ENCODE data around the gene HMGN4. TPM values are rescaled to one million over a fixed set of nuclear protein-coding genes. Genes with fewer than 3 reads are reported as not detected.
A peak's percentile ranks its signal among the peaks of the same experiment; 100 is the strongest.

HMGN4 gene
- total and polyA plus RNA-seq, 9 of the 15 experiments (the other 6 are each of a cell fraction or from before 2014, with no cell fraction given): 35.4 to 134 (median 94.1) TPM

GRCh38 chr6:26570027-26570809 lies 32.1 kb downstream of the HMGN4 start (continued):
- TF ChIP-seq, protein P1, sequence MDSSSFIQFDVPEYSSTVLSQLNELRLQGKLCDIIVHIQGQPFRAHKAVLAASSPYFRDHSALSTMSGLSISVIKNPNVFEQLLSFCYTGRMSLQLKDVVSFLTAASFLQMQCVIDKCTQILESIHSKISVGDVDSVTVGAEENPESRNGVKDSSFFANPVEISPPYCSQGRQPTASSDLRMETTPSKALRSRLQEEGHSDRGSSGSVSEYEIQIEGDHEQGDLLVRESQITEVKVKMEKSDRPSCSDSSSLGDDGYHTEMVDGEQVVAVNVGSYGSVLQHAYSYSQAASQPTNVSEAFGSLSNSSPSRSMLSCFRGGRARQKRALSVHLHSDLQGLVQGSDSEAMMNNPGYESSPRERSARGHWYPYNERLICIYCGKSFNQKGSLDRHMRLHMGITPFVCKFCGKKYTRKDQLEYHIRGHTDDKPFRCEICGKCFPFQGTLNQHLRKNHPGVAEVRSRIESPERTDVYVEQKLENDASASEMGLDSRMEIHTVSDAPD (CRISPR knock-in tag; IDR thresholded peaks at IDR 0.05): no peak
- TF ChIP-seq SPI1 (IDR thresholded peaks at IDR 0.05; ENCODE audit: borderline replicate concordance, low read depth, low read length) (no peak), ATF7 (IDR thresholded peaks at IDR 0.05) (no peak), SREBF2 (CRISPR knock-in tag; IDR thresholded peaks at IDR 0.05) (no peak), RBM25 (IDR thresholded peaks at IDR 0.05; ENCODE audit: low read depth, low read length, severe bottlenecking) (no peak), ZNF589 (CRISPR knock-in tag; IDR thresholded peaks at IDR 0.05; ENCODE audit: low read depth) (0 out of 2 replicates have a peak, but pooled peaks have one; percentile 18), TGIF2 (CRISPR knock-in tag; IDR thresholded peaks at IDR 0.05) (no peak), ZNF165 (CRISPR knock-in tag; IDR thresholded peaks at IDR 0.05; ENCODE audit: borderline replicate concordance) (no peak), ZNF76 (CRISPR knock-in tag; IDR thresholded peaks at IDR 0.05; ENCODE audit: borderline replicate concordance) (no peak), MTA1 (IDR thresholded peaks at IDR 0.05; ENCODE audit: borderline replicate concordance) (no peak), RHOXF2B (CRISPR knock-in tag; conservative IDR thresholded peaks at IDR 0.05) (no peak), MIER1 (IDR thresholded peaks at IDR 0.05; ENCODE audit: low read depth) (no peak), FOXA1 (IDR thresholded peaks at IDR 0.05; ENCODE audit: borderline replicate concordance) (no peak), HEY1 (CRISPR knock-in tag; IDR thresholded peaks at IDR 0.05; ENCODE audit: borderline replicate concordance) (no peak), ZNF23 (CRISPR knock-in tag; IDR thresholded peaks at IDR 0.05) (no peak), ZNF408 (CRISPR knock-in tag; IDR thresholded peaks at IDR 0.05; ENCODE audit: low read depth) (no peak), CBX5 (IDR thresholded peaks at IDR 0.05; ENCODE audit: borderline replicate concordance, low read depth) (no peak), NFRKB (IDR thresholded peaks at IDR 0.05; ENCODE audit: low read depth) (peak; percentile 64; the same call in 1 of the 2 replicates)
- TF ChIP-seq, protein P2, sequence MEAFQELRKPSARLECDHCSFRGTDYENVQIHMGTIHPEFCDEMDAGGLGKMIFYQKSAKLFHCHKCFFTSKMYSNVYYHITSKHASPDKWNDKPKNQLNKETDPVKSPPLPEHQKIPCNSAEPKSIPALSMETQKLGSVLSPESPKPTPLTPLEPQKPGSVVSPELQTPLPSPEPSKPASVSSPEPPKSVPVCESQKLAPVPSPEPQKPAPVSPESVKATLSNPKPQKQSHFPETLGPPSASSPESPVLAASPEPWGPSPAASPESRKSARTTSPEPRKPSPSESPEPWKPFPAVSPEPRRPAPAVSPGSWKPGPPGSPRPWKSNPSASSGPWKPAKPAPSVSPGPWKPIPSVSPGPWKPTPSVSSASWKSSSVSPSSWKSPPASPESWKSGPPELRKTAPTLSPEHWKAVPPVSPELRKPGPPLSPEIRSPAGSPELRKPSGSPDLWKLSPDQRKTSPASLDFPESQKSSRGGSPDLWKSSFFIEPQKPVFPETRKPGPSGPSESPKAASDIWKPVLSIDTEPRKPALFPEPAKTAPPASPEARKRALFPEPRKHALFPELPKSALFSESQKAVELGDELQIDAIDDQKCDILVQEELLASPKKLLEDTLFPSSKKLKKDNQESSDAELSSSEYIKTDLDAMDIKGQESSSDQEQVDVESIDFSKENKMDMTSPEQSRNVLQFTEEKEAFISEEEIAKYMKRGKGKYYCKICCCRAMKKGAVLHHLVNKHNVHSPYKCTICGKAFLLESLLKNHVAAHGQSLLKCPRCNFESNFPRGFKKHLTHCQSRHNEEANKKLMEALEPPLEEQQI (IDR thresholded peaks at IDR 0.05): no peak
- TF ChIP-seq, protein P3, sequence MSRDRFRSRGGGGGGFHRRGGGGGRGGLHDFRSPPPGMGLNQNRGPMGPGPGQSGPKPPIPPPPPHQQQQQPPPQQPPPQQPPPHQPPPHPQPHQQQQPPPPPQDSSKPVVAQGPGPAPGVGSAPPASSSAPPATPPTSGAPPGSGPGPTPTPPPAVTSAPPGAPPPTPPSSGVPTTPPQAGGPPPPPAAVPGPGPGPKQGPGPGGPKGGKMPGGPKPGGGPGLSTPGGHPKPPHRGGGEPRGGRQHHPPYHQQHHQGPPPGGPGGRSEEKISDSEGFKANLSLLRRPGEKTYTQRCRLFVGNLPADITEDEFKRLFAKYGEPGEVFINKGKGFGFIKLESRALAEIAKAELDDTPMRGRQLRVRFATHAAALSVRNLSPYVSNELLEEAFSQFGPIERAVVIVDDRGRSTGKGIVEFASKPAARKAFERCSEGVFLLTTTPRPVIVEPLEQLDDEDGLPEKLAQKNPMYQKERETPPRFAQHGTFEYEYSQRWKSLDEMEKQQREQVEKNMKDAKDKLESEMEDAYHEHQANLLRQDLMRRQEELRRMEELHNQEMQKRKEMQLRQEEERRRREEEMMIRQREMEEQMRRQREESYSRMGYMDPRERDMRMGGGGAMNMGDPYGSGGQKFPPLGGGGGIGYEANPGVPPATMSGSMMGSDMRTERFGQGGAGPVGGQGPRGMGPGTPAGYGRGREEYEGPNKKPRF (IDR thresholded peaks at IDR 0.05; ENCODE audit: low read depth, low read length): no peak
- TF ChIP-seq, protein P4, sequence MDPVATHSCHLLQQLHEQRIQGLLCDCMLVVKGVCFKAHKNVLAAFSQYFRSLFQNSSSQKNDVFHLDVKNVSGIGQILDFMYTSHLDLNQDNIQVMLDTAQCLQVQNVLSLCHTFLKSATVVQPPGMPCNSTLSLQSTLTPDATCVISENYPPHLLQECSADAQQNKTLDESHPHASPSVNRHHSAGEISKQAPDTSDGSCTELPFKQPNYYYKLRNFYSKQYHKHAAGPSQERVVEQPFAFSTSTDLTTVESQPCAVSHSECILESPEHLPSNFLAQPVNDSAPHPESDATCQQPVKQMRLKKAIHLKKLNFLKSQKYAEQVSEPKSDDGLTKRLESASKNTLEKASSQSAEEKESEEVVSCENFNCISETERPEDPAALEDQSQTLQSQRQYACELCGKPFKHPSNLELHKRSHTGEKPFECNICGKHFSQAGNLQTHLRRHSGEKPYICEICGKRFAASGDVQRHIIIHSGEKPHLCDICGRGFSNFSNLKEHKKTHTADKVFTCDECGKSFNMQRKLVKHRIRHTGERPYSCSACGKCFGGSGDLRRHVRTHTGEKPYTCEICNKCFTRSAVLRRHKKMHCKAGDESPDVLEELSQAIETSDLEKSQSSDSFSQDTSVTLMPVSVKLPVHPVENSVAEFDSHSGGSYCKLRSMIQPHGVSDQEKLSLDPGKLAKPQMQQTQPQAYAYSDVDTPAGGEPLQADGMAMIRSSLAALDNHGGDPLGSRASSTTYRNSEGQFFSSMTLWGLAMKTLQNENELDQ (CRISPR knock-in tag; IDR thresholded peaks at IDR 0.05; ENCODE audit: borderline replicate concordance): no peak

All from K562 (cell line).